GM13976 (cell line): ENCODE data around the gene FAM47E.
"Not testable (repeated sequence)": the region's sequence is repeated elsewhere in the genome, so short reads cannot be mapped to it uniquely, and the experiment has no call there.

Source experiments
- DNase-seq: peaks from one replicate; pipeline ENCODE4 v3.0.0; 2012; ENCODE audit warnings: low spot score
- in situ Hi-C: fragments of 300-500 bp; cut with MboI; formaldehyde crosslinking; loops from one replicate; pipeline ENCODE4 v1.12.0; 2022; ENCODE audit warnings: low sequenced_read_pairs, mixed read lengths, inconsistent platforms; ENCODE audit not compliant: unreplicated experiment
- TF ChIP-seq, protein P1 (sequence below): IDR thresholded peaks from 2 replicates; pipeline ENCODE4 v1.5.1; 2012; ENCODE audit warnings: borderline replicate concordance, mild to moderate bottlenecking; ENCODE audit not compliant: insufficient read depth; ENCODE audit errors: extremely low read depth, missing control alignments, control extremely low read depth

FAM47E gene

DNA sequence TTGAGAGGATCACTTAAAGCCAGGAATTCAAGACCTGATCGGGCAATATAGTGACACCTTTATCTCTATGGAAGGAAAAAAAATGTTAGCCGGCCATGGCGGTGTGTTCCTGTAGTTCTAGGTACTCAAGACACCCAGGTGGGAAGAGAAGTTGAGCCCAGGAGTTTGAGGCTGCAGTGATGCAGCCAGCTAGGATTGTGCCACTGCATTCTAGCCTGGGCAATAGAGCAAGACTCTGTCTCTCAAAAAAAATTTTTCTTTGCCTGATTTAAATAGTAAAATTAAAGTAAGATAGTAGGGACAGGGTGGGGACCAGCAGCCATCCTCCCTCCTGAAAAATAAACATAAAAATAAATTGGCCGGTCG is 16.9 kb upstream of the FAM47E start:
- TF ChIP-seq, protein P1, sequence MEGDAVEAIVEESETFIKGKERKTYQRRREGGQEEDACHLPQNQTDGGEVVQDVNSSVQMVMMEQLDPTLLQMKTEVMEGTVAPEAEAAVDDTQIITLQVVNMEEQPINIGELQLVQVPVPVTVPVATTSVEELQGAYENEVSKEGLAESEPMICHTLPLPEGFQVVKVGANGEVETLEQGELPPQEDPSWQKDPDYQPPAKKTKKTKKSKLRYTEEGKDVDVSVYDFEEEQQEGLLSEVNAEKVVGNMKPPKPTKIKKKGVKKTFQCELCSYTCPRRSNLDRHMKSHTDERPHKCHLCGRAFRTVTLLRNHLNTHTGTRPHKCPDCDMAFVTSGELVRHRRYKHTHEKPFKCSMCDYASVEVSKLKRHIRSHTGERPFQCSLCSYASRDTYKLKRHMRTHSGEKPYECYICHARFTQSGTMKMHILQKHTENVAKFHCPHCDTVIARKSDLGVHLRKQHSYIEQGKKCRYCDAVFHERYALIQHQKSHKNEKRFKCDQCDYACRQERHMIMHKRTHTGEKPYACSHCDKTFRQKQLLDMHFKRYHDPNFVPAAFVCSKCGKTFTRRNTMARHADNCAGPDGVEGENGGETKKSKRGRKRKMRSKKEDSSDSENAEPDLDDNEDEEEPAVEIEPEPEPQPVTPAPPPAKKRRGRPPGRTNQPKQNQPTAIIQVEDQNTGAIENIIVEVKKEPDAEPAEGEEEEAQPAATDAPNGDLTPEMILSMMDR: no peak
- in situ Hi-C loops: no loop called here
- DNase-seq: no peak

DNA sequence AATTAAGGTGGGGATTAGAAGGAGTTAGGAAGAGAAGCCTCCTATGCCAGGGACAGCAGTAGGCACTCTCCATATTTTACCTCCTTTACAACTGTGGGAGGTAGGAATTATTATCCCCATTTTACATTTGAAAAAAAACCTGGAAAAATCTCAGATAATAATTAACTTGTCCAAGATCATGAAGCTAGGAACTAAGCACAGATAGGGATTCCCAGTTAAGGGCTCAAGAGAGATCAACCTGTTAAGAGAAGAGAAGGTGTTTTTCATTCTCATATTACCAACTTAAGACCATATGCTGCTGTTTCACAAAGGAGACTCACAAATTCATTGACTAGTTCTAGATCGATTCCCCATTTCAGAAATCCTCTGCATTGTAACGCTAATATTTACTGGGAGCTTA is 16.1 kb upstream of the FAM47E start:
- DNase-seq: no peak
- in situ Hi-C loops: no loop called here
- TF ChIP-seq, protein P1: no peak

DNA sequence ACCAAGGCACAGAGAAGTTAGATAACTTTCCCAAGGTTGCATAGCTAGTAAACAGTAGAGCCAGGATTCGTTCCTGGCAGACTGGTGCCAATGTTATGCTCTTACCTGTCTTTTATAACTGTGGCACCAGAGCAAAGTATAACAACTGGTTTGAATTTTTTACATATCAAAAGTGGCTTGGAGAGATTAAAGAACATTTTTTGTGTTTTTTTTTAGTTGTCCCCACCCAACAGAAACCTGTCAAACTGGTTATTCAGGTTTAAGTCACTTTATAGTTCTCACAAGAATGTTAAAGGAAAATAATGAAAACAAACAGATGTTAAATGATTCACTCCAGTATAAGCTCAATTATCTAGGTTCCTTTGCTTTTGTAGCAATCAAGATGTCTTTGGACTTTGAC is 15.6 kb upstream of the FAM47E start:
- TF ChIP-seq, protein P1: no peak
- in situ Hi-C loops: no loop called here

DNA sequence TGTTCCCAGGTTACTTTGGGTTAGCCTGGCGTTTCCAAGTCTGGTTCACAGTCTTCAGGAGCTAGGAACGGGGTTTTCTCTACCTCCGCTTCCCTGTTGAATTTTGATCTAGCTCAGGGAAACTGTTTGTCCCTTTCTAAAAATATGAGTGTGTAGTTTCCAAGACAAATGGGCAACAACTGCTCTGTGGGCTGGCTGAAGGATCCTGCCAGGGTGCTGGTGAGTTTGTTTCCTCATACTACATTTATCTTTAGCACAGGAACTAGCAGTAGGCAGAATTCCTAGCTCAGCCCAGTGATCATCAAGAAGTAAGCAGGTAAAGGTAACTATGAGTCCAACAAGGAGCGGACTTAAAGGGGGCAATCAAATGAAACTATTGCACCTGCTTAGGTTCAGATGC is 13.3 kb upstream of the FAM47E start:
- DNase-seq: no peak
- TF ChIP-seq, protein P1: no peak
- in situ Hi-C loops: no loop called here

More for the DNA sequence above, 15.6 kb upstream of the FAM47E start:
- no peak for DNase-seq

DNA sequence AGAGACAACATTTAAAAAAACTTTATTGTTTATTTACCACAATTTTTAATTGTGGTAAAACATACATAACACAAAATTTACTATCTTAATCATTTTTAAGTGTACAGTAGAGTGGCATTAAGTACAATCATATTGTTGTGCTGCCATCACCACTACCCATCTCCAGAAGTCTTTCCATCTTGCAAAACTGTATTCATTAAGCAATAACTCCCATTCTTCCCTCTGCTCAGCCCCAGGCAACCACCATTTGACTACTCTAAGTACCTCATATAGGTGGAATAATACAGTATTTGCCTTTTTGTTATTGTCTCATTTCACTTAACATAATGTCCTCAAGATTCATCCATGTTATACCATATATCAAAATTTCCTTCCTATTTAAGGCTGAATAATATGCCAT is 12.8 kb upstream of the FAM47E start:
- in situ Hi-C loops: no loop called here
- no peak for DNase-seq
- TF ChIP-seq, protein P1: no peak

DNA sequence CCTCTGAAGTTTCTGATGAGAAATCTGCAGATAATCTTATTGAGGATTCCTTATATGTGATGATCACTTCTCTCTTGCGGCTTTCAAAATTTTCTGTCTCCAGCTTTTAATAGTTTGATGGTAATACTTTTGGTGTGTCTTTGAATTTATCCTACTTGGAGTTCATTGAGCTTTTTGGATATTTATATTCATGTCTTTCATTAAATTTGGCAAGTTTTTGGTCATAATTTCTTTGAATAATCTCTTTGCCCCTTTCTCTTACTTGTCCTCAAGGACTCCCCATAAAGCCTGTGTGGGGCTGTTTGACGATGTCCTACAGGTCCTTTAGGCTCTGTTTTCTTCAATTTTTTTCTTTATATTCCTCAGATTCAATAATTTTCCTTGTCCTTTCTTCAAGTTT is 11.3 kb upstream of the FAM47E start:
- in situ Hi-C loops: no loop called here

DNA sequence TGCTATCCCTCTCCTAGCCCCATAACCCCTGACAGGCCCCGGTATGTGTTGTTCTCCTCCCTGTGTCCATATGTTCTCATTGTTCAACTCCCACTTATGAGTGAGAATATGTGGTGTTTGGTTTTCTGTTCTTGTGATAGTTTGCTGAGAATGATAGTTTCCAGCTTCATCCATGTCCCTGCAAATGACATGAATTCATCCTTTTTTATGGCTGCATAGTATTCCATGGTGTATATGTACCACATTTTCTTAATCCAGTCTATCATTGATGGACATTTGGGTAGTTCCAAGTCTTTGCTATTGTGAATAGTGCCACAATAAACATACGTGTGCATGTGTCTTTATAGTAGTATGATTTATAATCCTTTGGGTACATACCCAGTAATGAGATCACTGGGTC is 7.6 kb upstream of the FAM47E start:
- in situ Hi-C loops: not testable (repeated sequence)

More for the DNA sequence above, 11.3 kb upstream of the FAM47E start:
- DNase-seq: no peak
- TF ChIP-seq, protein P1: no peak

DNA sequence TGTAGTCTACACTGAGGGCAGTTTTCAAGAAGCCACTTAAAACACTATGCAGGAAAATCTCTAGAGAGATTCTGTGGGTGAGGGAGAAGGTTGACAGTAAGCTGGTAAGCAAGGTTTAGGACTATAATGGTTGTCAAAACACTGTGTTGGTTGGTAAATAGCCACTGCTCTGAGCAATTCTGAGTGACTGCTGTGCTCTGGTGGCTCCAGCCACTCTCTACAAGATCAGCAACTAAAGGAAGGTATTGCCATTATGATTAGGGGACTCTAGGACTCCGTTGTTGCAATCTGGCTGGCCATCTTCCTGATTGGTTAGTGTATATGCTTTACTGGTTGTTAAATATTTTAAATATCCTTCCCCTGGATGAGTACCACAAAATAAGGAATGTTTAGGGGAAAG is 5.5 kb upstream of the FAM47E start:
- TF ChIP-seq, protein P1: no peak
- in situ Hi-C loops: no loop called here
- no peak for DNase-seq

More for the DNA sequence above, 7.6 kb upstream of the FAM47E start:
- not testable (repeated sequence) for DNase-seq
